Measurements from ENCODE around the gene TRPC1.

TRPC1 gene

GRCh38 chr3:142837526-142837925 lies 113.7 kb downstream of the TRPC1 start:
- H3K36me3 ChIP-seq (ENCODE audit: insufficient read depth, low read length): no peaks in the 10 kb centered on the region

GRCh38 chr3:142839831-142840230 lies 116.0 kb downstream of the TRPC1 start:
- Histone ChIP-seq H3K4me1 (ENCODE audit: insufficient read depth, low read length) (no peaks in the 10 kb centered on the region; the same call in 1 of the 2 replicates), H3K9me3 (ENCODE audit: control insufficient read depth, insufficient read depth, low read length) (no peaks in the 10 kb centered on the region), H3K36me3 (ENCODE audit: insufficient read depth, low read length) (no peaks in the 10 kb centered on the region), H3K9ac (ENCODE audit: low read depth, low read length) (no peak overlapping the region)

More at GRCh38 chr3:142837526-142837925, 113.7 kb downstream of the TRPC1 start:
- Histone ChIP-seq H3K4me1 (ENCODE audit: insufficient read depth, low read length) (no peaks in the 10 kb centered on the region), H3K9ac (ENCODE audit: low read depth, low read length) (no peak overlapping the region), H3K9me3 (ENCODE audit: control insufficient read depth, insufficient read depth, low read length) (no peaks in the 10 kb centered on the region)

- Histone ChIP-seq H3K9ac (ENCODE audit: low read depth, low read length) (no peak overlapping the region), H3K4me1 (ENCODE audit: insufficient read depth, low read length) (no peaks in the 10 kb centered on the region; the same call in 1 of the 2 replicates)
Observed at GRCh38 chr3:142844339-142844977, 120.6 kb downstream of the TRPC1 start.

GRCh38 chr3:142846779-142847577 lies 123.1 kb downstream of the TRPC1 start:
- no peaks in the 10 kb centered on the region for H3K9me3 ChIP-seq (ENCODE audit: control insufficient read depth, insufficient read depth, low read length)
- H3K36me3 ChIP-seq (ENCODE audit: insufficient read depth, low read length): no peaks in the 10 kb centered on the region
- no peak overlapping the region for H3K9ac ChIP-seq (ENCODE audit: low read depth, low read length)
- peaks cover 5% of the 10 kb centered on the region; the same call in 1 of the 2 replicates for H3K4me1 ChIP-seq (ENCODE audit: insufficient read depth, low read length)

More at GRCh38 chr3:142844339-142844977, 120.6 kb downstream of the TRPC1 start:
- H3K9me3 ChIP-seq (ENCODE audit: control insufficient read depth, insufficient read depth, low read length): no peaks in the 10 kb centered on the region
- no peaks in the 10 kb centered on the region for H3K36me3 ChIP-seq (ENCODE audit: insufficient read depth, low read length)

- no peaks in the 10 kb centered on the region for H3K9me3 ChIP-seq (ENCODE audit: control insufficient read depth, insufficient read depth, low read length)
- no peaks in the 10 kb centered on the region for H3K36me3 ChIP-seq (ENCODE audit: insufficient read depth, low read length)
- peaks cover 18% of the 10 kb centered on the region for H3K4me1 ChIP-seq (ENCODE audit: insufficient read depth, low read length)
- H3K9ac ChIP-seq (ENCODE audit: low read depth, low read length): no peak overlapping the region
Observed at GRCh38 chr3:142849148-142849547, 125.3 kb downstream of the TRPC1 start.

GRCh38 chr3:142850395-142851023 lies 126.7 kb downstream of the TRPC1 start:
- Histone ChIP-seq H3K9ac (ENCODE audit: low read depth, low read length) (no peak overlapping the region), H3K36me3 (ENCODE audit: insufficient read depth, low read length) (no peaks in the 10 kb centered on the region), H3K9me3 (ENCODE audit: control insufficient read depth, insufficient read depth, low read length) (no peaks in the 10 kb centered on the region), H3K4me1 (ENCODE audit: insufficient read depth, low read length) (peaks cover 18% of the 10 kb centered on the region)

GRCh38 chr3:142852009-142852408 lies 128.2 kb downstream of the TRPC1 start:
- H3K9me3 ChIP-seq (ENCODE audit: control insufficient read depth, insufficient read depth, low read length): no peaks in the 10 kb centered on the region
- H3K9ac ChIP-seq (ENCODE audit: low read depth, low read length): no peak overlapping the region
- peaks cover 18% of the 10 kb centered on the region for H3K4me1 ChIP-seq (ENCODE audit: insufficient read depth, low read length)
- H3K36me3 ChIP-seq (ENCODE audit: insufficient read depth, low read length): no peaks in the 10 kb centered on the region

GRCh38 chr3:142853270-142854168 lies 129.7 kb downstream of the TRPC1 start:
- H3K9ac ChIP-seq (ENCODE audit: low read depth, low read length): no peak overlapping the region
- H3K4me1 ChIP-seq (ENCODE audit: insufficient read depth, low read length): peaks cover 22% of the 10 kb centered on the region
- no peaks in the 10 kb centered on the region for H3K9me3 ChIP-seq (ENCODE audit: control insufficient read depth, insufficient read depth, low read length)
- no peaks in the 10 kb centered on the region for H3K36me3 ChIP-seq (ENCODE audit: insufficient read depth, low read length)

- no peaks in the 10 kb centered on the region for H3K9me3 ChIP-seq (ENCODE audit: control insufficient read depth, insufficient read depth, low read length)
Observed at GRCh38 chr3:142857056-142857455, 133.2 kb downstream of the TRPC1 start.

More at GRCh38 chr3:142857056-142857455, 133.2 kb downstream of the TRPC1 start:
- Histone ChIP-seq H3K4me1 (ENCODE audit: insufficient read depth, low read length) (peaks cover 21% of the 10 kb centered on the region), H3K9ac (ENCODE audit: low read depth, low read length) (no peak overlapping the region), H3K36me3 (ENCODE audit: insufficient read depth, low read length) (no peaks in the 10 kb centered on the region)
